Activated CD4-positive, alpha-beta T cell treated with anti-CD3 and anti-CD28 coated beads, Interleukin-2, Interleukin-4, amounts not matched to agents 100 ng/mL and 50 ng/mL, durations not matched to agents 16 hours and 8 hours (primary cell): ENCODE data around the gene SLC6A7.
"Not testable (repeated sequence)": the region's sequence is repeated elsewhere in the genome, so short reads cannot be mapped to it uniquely, and the experiment has no call there.

Experiments used
- DNase-seq: peaks from one replicate; pipeline ENCODE4 v3.0.0-alpha.2; 2020; ENCODE audit warnings: low spot score

SLC6A7 gene

DNA sequence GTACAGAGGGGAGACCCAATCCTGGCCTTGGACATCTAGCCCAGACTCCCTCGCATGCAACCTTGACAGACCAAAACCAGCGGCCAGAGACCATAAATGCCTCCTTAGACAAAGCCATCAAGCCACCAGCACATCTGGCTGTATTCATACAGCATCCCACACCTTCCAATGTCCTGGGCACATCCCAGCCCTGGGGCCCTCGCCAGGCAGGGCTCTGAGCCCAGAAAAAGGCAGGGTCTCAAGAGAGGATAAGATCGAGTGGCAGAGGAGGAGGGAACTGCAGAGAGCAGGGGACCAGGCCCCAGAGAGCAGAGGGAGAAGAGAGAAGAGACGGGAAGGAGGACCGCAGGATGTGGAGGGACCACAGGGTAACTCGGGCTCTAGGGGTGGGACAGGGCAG is 54.3 kb downstream of the SLC6A7 start:
- DNase-seq, result no peak

DNA sequence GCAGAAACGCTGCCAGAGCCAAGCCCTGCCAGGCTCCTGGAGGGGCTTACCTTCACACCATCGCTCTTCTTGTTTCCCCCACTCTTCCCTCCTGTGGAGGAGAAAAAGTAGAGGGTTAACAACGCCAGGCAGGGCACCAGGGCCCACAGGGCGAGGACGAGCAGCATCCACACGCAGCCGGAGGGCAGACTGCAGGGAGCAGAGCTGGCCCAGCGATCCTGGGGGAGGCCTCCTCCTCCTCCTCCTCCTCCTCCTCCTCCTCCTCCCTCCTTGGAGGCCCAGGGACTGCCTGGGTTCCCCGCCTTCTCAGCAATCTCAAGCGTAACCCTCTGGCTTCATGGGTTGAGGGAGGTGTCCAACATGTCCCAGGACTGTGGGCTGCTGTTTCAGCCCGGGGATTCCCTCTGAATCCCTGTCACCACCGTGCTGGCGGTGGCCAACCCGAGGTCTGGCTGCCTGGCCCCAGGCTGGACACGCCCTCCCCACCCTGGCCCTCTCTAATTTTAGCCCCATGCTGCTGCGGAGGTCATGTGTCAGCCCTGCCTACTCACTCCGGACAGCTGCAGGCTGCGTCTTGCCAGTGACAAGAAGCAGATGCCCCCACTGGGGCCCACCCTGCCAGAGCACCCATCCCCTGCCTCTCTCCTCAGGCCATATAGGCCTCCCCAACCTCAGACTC is 55.4 kb downstream of the SLC6A7 start:
- DNase-seq, result no peak

DNA sequence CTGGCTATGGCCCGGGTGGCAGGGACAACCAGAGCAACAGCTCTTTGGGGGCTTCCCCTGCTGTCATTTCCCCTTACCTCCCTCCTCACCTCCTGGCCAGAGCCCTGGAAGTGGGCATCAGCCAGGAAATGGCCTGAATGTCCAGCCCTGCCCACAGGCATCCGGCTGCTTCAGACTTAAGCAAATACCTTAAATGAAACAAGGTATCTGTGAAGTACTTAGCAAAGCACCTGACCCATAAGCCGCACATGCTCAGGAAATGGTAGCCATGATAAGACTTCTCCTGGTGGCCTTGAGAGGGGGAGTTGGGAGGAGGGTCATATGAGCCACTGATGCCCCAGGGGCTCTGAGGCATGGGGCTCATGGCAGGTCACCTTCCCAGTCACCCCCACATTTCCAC is 55.9 kb downstream of the SLC6A7 start:
- DNase-seq, result no peak

DNA sequence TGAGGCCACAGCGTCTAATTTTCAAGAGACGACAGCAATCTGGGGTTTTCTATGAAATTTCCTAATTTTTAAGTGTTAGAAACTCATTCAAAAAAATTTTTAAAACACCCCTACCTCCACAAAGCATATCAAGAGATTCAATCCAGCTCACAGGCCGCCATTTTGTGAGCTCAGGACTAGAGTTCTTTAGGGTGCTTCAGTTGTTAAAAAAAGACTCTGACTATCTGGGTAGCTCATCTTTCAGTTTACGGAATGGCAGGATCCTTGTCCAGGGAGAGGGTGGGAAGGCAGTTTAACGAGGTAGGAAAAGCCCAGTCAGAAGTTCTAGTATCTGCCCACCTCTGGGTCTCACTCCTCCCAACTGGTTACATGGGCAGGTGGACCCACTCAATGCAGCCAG is 56.6 kb downstream of the SLC6A7 start:
- no peak for DNase-seq

DNA sequence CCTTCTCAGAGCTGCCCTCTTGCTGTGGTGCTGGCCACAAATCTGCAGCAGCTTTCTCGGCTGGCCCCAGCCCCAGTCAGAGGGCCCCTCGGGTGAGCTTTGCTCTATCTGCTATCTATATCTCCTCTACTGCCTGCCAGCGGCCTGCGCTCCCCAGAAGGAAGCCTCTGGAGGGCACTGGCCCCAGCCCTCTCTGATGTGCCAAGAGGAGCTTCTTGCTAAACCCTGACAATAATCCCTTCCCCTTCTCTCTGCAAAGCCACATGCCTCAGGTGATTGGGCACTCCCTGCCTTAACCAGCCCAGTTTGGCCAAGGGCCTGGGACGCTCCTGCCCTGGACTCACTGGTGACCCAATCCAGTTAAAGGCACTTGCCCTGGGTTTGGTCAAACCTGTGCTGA is 57.0 kb downstream of the SLC6A7 start:
- no peak for DNase-seq

DNA sequence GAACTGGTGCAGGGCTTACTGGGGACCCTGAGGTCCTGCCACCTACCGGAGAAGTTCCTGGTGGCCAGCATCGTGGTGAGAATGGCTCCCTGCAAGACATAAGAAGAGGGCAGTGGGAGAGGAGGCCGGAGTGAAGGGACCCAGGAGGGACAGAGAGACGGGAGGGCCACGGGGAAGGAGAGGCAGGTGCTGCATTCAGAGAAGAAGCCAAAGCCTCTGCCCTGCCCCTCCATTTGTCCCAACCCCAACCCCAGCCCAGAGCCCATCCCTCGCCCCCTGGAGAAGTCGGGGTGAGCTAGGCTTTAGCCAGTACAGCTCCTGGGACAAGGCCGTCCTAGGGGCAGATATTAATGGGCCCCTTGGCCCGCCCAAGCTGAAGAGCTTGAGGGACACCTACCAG is 57.9 kb downstream of the SLC6A7 start:
- no peak for DNase-seq

DNA sequence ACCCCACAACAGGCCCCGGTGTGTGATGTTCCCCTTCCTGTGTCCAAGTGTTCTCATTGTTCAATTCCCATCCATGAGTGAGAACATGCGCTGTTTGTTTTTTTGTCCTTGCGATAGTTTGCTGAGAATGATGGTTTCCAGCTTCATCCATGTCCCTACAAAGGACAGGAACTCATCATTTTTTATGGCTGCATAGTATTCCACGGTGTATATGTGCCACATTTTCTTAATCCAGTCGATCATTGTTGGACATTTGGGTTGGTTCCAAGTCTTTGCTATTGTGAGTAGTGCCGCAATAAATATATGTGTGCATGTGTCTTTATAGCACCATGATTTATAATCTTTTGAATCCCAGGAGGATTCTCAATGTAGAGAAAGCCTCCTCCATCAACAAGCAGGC is 58.6 kb downstream of the SLC6A7 start:
- DNase-seq, result not testable (repeated sequence)

DNA sequence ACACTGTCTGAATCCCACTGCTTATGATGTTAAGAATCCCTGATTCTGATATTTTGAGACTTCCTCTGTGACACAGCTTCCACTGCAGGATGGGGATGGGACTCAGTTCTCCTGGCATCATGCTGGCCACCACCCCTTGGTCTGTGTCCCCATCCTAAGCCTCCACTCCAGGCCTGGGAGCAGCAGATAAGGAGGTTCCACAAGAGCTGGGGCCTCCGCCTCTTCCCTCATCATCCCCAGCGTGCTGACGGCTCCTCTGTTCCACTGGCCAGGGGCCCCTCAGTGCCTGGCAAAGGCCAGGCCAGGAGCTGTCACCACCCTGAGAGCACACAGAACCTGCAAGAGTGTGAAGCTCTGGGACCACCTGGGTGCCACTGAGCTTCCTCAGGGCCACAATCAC is 59.1 kb downstream of the SLC6A7 start:
- DNase-seq, result no peak

DNA sequence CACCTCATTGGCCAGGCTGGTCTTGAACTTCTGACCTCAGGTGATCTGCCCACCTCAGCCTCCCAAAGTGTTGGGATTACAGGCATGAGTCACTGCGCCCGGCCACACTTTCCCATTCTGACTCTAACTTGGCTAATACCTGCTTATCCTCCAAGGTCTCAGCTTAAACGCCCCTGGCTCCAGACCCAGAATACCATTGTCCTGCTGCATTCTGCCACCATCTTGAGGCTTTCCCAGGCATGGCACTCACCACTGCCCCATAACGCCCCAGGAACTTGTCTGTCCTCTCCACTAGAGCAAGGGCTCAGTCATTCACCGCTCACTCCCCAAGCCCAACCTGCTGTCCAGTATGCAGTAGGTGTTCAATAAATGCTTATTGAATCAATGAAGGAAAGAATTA is 59.9 kb downstream of the SLC6A7 start:
- DNase-seq, result no peak

DNA sequence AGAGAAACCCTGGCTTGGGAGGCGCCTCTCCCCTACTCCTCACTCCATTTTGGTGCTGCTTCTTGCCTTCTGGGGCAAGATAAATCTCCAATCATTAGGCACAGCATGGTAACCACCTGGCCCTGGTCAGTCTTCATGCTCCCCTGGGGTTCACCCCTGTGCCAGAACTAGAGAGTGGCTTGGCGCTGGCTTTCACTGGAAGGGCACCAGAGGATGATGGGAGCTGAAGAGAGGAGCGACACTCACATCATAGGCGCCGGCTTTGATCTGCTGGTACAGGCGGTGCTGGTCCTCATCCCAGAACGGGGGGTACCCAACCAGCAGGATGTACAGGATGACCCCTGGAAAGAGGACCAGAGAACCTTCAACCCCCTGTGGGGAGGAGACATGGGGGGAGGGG is 61.6 kb downstream of the SLC6A7 start:
- DNase-seq, result no peak

DNA sequence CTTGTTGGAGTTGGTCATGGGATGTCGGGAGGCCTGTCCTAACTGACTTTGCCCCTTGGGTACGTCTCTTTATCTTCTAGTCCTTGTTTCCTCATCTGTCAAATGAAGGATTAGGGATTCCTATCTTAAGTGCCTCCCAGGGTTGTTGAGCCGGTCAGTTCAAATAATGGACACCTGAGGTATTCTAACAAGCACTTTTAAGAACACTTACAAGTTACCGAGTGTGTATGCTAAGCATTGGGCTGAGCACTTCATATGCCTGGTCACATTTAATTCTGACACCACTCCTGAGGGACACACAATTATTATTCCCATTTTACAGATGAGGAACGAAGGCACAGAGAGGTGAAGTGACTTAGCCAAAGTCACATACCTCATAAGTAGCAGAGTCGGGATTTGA is 62.6 kb downstream of the SLC6A7 start:
- no peak for DNase-seq

DNA sequence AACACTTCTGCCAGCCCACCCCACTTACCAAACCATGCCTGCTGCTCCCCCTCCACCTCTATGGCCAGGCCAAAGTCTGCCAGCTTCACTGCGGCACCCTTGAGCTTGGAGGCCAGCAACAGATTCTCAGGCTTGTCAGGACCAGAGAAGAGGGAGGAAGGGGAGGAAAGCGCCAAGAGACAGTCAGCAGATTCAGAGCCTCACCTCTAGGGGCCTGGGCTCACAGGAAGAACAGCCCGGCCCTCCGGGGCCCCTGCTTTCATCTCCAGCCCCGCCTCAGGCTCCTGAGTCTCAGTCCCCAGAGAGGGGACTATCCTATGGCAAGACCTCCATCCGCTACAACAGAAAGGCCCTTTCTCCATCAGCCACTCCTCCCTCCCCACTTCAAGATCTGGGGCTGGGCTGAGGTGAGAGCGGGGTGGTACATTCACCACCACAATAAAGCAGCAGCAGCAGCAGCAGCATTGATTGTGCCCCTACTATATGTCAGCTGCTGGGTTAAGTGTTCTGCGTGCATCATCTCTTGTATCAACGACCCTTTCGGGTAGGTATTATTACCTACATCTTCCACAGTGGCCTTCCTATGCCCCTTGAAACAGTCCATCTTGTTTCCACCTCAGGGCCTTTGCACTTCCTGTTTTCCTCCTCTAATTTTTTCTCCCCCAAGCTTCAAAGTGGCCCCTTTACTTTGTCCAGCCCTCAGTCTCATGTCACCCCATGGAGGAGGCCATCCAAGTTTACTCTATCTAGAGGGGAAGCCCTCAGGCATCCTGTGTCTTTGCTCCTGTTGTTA is 63.8 kb downstream of the SLC6A7 start:
- no peak for DNase-seq

DNA sequence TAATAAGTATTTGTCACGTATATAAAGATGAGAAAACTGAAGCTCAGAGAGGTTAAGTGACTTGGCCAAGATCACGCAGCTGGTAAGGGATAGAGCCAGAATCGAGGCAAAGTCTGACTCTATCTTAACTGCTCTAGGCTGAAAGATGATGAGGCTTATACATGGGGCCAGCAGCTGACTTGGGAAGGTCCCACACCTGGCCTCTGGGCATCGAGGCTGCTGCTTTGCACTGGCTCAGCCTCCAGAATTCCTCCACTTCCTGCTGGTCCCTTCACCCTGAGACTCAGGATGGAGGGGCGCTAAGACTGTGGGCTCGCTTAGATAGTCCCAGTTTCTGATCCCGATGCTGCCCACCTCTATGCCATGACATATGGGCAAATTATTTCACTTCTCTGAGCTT is 64.5 kb downstream of the SLC6A7 start:
- no peak for DNase-seq

DNA sequence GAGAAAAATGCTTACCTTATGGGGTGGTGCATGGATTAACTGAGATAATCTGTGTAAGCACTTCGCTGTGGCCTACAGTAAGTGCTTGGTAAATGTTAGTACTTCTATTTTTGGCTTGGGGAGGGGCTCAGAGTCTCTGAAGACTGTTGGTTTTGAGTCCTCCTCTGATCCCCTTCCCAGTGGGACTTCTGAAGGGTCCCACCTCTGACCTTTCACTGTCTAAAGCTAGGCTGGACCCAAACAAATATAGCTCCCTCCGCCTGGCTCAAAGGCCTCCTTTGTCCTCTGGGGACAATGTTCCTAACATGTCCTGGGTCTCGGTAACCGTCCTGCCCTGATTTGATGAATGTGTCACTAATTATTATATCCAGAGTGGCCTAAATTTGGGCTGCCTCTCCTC is 64.9 kb downstream of the SLC6A7 start:
- DNase-seq, result no peak

DNA sequence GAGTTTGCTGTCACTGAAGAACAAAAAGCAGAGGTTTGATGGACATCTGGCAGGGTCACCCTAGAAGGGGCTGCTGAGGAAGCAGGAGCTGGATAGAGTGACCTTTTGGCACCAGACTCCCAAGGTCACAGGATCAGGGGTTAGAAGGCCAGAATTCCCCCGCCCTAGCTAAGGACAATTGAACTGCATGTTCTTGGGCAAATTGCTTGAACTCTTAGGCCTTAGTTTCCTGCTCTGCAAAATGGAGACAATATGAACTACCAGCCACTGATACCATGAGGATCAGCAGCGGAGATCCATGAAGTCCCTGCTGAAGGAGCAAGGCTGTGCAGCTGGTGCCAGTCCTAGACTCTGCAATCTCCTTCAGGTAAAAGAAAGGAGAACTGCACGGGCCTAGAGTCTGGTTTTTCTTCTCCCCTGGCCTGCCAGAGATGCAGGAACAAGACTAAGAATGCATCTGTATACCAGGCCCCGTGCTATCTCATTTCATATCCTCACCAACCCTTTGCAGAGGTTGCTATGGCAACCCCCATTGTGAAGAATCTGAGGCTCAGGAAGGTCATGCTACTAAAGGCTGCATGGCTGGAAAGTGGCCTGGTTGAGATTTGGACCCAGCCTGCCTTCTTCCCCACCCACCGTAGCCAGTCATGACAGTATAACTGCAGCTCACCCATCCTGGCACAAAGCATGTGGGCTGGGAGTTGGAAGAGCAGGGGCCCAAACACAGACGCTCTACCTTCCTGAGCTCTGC is 66.0 kb downstream of the SLC6A7 start:
- DNase-seq, result no peak

DNA sequence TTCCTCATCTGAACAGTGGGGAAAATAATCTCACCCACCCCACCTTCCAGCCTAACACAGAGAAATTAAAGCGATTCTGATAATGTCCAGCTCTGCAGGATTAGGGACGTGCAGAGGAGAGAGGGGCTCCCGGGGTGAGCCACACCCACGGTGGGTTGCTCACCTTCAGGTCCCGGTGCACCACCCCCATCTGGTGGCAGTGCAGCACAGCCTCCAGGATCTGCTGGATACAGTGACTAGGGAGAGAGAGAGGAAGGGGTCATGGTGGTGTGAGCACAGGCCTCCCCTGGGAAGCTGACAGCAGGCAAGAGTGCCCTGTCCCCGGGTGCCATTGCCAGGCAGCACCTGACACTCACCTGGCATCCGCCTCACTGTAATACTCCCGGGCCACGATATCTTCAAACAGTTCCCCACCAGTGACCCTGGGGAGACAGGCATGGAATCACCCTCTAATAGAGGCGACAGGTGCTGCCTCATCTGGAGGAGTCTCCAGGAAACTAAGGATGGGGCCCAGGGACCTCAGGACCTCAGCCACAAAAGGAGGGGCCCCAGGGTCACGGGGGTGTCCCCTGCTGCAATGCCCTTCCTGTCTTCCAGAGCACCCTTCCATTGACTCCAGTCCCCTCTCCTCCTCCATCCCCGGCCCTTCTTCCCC is 66.7 kb downstream of the SLC6A7 start:
- DNase-seq, result no peak

DNA sequence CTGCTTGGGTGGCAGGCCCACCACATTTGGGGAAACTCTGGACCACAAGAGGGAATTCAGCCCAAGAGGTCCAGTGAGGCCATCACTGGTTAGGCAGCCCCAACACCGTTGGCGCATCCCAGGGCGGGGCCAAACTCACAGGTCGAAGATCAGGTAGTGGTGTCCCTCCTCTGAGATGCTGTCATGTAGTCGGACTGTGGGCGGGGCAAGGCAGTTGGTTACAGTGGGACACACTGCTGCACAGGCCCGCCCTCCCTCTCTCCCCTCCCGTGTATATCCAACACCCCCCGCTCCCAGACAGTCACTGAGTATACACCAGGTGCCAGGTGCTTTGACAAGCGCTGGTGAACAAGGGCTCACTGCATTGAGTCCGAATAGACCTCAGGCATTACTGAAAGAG is 67.6 kb downstream of the SLC6A7 start:
- DNase-seq, result no peak

DNA sequence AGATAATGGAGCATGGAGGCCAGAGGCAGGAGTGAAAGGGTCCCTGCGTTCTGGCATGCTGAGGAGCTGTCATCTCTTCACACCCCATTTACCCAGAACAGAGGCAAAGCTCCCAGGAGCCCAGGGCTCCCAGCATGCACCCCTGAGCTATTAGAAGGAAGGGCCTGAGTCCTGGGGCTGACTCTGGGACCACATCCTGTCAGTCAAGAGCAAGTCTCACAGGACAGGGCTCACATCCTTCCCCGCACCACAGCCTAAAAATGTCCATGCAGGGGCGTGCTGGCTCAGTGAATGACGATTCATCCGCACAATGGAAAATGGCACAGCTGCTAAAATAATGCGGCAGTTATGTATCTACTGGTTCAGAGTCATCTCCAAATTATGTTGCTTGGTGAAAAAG is 68.3 kb downstream of the SLC6A7 start:
- DNase-seq, result no peak
